ENCODE measurements around the gene ANKMY1. TPM values are rescaled to one million over a fixed set of nuclear protein-coding genes. Genes with fewer than 3 reads are reported as not detected.

The ANKMY1 gene
- total and polyA plus RNA-seq, 12 donors = 1.9 to 15.6 (median 5.3) TPM

DNA sequence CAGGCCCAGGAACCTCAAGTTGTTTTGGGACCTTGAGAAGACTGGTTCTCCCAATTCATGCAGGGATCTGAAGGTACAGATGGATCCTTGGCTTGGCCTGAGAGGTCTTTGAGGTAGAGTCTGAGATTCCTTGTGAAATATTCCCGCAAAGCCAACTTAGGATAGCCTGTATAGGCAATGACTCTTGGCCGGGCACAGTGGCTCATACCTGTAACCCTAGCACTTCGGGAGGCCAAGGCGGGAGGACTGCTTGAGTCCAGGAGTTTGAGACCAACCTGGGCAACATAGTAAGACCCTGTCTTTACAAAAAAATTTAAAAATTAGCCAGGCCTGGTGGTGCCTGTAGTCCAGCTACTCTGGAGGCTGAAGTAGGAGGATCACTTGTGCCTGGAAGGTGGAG lies 40.4 kb downstream of the ANKMY1 start:
- Histone ChIP-seq H3K4me1 (peaks cover 0 to 20% (median 7%) of the 10 kb centered on the region in 9 donors), H3K4me3 (no peak overlapping the region), H3K27ac (no peak overlapping the region), H3K36me3 (peaks cover 0 to 9% (median 0%) of the 10 kb centered on the region in 9 donors), H3K9me3 (peaks cover 0 to 8% (median 0%) of the 10 kb centered on the region in 11 donors), H3K27me3 (peaks cover 0 to 23% (median 0%) of the 10 kb centered on the region in 7 donors)
- intact Hi-C loops (cut with DNase I) = loop anchor here in 7 of 10 donors (10.0 kb wide), 3 partner anchors 187 to 327 kb away; no protein-coding TSS in a partner anchor
- 95 to 96% methylated on average over 4 of the region's 4 CpGs for WGBS, 2 donors
- DNase-seq = no peak
- no peak for ATAC-seq
- TF ChIP-seq CTCF (IDR thresholded peaks at IDR 0.05) = no peak

- H3K27ac ChIP-seq = no peak overlapping the region
- ATAC-seq (no peak), DNase-seq (no peak)
- peaks cover 0 to 21% (median 0%) of the 10 kb centered on the region in 9 donors for H3K36me3 ChIP-seq
- no peak for TF ChIP-seq CTCF (IDR thresholded peaks at IDR 0.05)
- no peak overlapping the region for H3K4me3 ChIP-seq
- peaks cover 0 to 11% (median under 1%) of the 10 kb centered on the region in 9 donors for H3K4me1 ChIP-seq
- whole genome bisulfite sequencing, 2 donors = 97 to 98% methylated on average over 2 of the region's 2 CpGs
- H3K9me3 ChIP-seq = no peaks in the 10 kb centered on the region
- intact Hi-C loops (cut with DNase I) = loop anchor here in 8 of 10 donors (5.0 to 10.0 kb wide), 7 partner anchors 188 to 330 kb away; no protein-coding TSS in a partner anchor
- peaks cover 0 to 11% (median 0%) of the 10 kb centered on the region in 7 donors for H3K27me3 ChIP-seq
Observed at GRCh38 chr2:240514631-240515030, 43.2 kb downstream of the ANKMY1 start.

DNA sequence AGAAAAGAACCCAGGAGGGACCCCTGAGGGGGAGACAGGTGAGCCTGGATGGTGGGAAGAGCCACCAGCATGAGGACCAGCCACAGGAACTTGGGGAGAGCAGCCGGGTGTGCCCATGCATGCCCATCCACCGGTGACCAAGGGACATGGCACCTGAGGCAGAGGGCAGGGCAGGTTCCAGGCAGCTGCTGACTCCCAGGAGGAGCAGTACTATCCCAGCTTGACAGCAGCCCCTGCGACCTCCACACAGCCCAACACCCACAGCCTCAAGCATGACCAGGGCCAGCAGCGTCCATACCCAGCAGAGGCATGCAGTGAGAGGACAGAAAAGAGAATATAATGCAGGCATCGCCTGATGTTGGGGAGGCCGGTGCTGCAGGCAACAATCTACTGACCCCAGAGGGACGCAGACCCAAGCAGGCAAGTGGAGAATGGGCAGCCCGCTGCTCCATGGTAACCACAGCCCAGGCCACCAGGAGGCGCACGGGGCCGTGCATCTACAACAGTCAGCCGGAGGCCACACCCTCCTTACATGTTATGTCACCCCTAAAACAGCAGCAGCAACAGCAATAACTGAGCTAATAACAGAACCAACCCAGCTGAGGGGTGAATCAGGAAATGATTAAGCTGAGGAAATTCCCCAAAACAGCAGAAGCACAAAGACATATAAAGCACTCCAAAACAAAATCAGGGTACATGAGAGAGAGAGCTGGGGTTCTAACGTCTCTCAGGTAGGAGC lies 44.1 kb downstream of the ANKMY1 start:
- H3K27ac ChIP-seq = peak overlapping the region in 1 of 10 donors; percentile 51
- peak; percentile 84 to 97 (median 92) for ATAC-seq
- no peaks in the 10 kb centered on the region for H3K9me3 ChIP-seq
- WGBS, 2 donors = 39 to 40% methylated on average over 13 of the region's 13 CpGs
- no peak overlapping the region for H3K4me3 ChIP-seq
- intact Hi-C loops (cut with DNase I) = loop anchor here in 8 of 10 donors (5.0 to 10.0 kb wide), 7 partner anchors 189 to 331 kb away; no protein-coding TSS in a partner anchor
- peak; percentile 66 to 96 (median 80) for TF ChIP-seq CTCF (IDR thresholded peaks at IDR 0.05)
- H3K36me3 ChIP-seq = peaks cover 0 to 30% (median 0%) of the 10 kb centered on the region in 9 donors
- peaks cover 0 to 11% (median 0%) of the 10 kb centered on the region in 9 donors for H3K4me1 ChIP-seq
- DNase-seq = peak; percentile 71 to 81
- peaks cover 0 to 2% (median 0%) of the 10 kb centered on the region in 7 donors for H3K27me3 ChIP-seq

- 94 to 97% methylated on average over 21 of the region's 21 CpGs for WGBS, 2 donors
- intact Hi-C loops (cut with DNase I) = loop anchor here in 8 of 10 donors (5.0 to 10.0 kb wide), 7 partner anchors 189 to 332 kb away; no protein-coding TSS in a partner anchor
- Histone ChIP-seq H3K27me3 (no peaks in the 10 kb centered on the region), H3K4me3 (no peak overlapping the region), H3K4me1 (peaks cover 0 to 11% (median 0%) of the 10 kb centered on the region in 9 donors), H3K36me3 (peaks cover 0 to 34% (median 0%) of the 10 kb centered on the region in 9 donors), H3K27ac (no peak overlapping the region), H3K9me3 (no peaks in the 10 kb centered on the region)
- TF ChIP-seq CTCF (IDR thresholded peaks at IDR 0.05) = no peak
- peak in 1 of 8 donors; percentile 40 for ATAC-seq
- no peak for DNase-seq
Observed at GRCh38 chr2:240512666-240513535, 44.9 kb downstream of the ANKMY1 start.
